HG02678 (cell line): ENCODE measurements around the gene PXDN.
"Not testable (repeated sequence)": the region's sequence is repeated elsewhere in the genome, so short reads cannot be mapped to it uniquely, and the experiment has no call there.

Experiments
- ATAC-seq: cut with Tn5 transposase; IDR thresholded peaks from one replicate; pipeline ENCODE4 v1.9.1; 2021; ENCODE audit warnings: mild to moderate bottlenecking, moderate library complexity; ENCODE audit not compliant: unreplicated experiment

PXDN gene

DNA sequence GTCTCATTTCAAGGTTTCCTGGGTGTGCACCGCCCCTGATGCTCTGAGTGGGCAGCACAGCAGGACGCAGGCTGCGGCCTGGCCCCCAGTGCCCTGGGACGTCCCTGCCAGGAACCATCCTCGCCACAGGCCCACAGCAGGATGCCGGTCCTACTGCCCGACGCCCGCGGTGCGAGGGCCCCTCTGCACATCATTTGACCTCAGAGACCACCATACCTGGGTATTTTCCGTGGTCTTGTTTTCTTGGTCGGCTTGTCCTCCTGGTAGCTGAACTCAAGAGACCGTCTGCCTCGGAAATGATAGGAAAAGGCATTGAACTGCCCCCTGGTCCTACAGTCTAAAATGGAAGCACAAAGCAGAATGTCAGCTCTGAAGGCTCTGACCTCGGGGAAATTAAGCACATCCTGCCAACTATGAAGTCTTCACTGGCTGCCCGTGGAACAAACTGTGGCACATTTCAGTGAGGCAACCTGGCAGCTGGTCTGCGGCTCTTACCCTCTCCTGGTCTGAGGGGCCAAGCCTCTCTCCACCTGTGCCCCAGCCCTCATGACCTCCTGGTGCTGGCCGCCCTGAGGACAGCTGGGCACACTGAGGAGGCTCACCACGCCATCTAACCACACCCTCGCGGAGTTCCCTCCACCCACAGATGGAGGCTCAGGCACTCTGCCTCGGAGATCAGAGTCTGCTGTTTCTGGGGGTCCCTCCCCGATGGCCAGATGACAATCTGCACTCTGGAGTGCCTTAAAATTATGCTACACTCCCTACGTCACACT lies 105.0 kb downstream of the PXDN start:
- no peak for ATAC-seq

DNA sequence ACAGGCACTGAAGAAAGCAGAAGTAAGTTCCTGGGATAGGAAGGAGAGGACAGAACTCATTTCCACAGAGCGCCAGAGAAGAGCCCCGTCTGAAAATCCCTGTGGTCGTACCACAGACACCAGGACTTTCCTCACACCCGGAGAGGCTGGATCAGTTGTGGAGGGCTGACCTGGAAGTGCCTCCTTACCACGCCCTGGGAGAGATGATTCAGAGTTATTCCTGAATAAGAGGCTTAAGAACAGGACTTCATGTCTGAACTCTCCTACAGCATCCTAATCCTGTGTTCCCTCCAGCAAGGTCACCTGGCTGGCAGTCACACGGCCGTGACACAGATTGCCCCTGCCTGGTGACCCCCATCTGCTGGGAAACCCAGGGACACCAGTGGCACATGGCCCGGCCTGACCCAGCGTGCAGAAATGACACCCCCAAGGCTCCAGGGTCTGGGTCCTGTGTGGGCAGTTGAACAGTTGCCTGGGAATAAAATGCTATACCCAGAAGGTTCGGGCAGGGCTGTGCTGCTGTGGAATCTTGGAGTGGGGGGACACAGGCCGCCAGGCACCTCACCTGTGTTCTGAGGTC lies 105.9 kb downstream of the PXDN start:
- no peak for ATAC-seq

DNA sequence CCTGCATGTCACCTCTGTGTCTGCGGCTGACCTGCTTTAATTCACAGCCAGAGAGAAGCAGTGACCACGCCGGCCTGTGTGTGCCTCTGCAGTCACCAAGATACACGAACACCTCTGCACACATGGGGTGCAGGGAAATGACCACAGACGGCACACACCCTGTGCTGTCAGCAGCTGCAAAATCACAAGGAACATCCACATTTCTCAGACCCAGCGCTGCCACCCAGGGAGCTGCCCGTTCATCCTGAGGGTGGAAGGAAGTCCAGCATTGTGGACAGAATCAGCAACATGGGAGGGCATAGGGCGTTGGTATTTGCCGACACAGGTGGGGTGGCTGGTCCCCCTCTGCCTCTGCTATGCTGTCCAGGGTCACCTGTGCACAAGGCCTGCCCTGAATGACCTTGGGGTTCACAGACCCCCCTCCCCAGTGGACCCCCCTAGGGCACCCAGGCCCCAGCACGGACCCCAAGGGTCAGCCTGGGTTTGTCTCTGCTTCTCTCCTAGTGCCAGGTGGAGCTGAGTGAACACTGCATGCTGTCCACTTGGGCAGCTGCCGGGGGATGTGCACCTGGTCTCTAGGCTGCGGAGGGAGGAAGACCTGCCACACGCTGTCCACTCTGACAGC lies 107.4 kb downstream of the PXDN start:
- ATAC-seq, result no peak

DNA sequence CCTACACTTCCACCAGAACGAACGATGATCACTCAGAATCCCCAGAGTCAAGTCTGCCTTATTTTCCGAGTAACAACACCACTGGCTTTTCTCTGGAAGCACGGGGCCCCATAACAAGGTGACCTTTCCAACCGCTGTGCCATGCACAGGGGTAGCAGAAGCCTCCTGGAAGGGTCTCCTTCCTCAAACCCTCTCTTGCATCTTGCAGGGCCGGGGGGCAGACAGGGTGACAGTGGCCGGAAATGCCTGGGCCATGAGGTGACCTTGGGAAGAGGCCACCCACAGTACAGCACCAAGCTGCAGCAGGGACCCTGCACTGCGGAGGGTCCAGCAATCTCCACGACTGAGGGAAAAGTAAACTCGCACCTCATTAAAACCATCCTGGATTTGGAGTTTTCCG lies 108.5 kb downstream of the PXDN start:
- no peak for ATAC-seq

DNA sequence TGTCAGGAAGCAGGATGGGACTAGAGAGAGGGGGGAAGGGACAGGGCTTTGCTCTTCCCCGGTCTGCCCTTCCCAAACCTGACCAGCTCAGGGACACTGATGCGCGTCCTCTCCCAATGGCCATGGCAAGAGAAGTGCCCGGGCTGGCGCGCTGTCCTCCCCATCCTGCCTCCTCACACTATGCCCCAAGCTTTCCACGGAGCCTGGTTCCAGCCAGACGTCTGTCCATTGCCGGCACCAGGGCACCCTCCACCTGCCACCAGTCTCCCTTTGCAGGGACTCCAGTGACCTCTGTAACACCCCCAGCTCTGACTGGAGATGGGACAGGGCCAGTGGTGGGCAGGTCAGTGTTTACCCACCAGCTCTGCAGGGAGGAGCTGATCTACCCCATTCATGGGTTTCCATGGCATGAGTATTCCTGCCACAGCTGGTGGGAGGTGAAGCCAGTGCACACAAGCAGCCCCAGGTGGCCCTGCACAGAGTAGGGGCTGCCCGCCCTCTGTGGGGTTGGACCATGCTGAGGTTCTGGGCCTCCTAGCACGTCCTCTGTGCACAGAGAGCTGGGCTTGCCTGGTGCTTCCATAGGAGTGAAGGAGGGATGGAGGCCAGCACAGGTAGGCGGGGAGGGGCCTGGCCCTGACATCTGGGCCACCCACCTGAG lies 109.5 kb downstream of the PXDN start:
- ATAC-seq, result no peak

DNA sequence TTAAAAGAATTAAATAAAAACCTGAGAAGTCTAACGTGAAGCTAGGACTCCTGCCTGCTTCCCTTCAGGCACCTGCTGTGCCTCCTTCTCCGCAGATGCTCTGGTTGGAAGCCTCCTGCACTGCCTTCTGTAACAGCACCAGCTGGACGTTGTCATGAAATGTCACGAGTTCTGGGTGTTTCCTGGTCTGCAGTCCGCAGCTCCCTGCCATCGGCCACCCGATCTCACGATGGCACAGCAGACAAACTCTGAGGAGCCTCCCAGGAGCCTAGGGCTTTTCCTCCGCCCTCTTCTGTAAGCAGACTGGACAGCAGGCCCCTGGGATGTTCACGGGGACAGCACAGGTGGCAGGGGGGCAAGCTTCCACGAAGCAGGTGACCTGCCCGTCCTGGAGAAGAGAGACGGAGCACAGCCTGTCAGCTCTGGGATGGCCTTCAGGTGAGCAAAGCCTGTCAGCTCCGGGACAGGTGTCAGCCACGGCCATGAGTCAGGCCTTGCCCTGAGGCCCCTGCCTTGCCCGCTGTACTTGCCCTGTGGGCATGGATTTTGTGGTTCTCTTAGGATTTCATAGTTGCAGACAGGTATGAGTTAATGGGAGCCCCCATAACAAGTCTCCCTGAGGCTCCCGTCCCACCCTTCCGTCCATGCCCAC lies 110.3 kb downstream of the PXDN start:
- no peak for ATAC-seq

DNA sequence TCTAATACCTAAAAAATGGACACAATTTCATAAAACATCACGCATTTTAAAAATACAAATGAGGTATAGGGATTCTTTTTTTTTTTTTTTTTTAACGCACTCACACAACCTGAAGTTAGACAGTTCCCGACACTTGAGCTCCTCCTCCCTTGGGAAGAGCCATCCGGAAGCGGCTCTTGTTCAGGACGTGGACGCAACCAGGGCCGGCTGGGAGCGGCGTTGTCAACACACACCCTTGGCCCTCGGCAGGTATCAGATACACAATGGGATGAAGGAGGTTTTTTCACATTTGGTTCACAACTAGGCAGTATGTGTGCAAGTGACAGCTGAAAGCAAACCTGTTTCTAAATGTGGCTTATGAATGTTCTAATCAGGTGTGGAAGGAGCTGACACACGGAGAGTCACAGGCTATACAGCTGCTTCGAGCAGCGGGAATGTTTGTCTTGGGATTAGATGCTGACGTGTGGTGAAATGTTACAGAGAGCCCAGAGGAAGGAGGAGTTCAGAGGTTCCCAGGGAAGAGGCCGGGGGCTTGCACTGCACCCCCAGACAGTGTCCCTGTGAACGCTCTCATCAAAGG lies 111.1 kb downstream of the PXDN start:
- ATAC-seq, result no peak

DNA sequence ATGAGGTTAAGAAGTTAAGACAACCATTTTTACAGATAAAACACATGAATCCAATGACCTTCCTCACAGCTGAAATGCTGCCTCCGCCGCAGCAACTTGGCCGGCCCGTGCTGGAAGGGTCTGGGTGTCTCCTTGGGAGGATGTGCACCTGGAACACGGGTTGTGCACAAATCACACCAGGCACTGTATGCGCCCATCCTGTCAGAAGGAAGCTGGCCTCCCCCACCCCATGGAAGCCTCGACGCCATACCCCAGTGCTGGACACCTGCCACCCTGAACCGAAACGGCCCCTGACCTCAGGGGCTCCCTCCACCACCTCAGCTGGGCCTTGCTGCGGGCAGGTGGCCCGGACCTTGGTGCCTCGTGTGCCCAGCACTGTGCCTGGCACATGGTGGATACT lies 111.8 kb downstream of the PXDN start:
- no peak for ATAC-seq

DNA sequence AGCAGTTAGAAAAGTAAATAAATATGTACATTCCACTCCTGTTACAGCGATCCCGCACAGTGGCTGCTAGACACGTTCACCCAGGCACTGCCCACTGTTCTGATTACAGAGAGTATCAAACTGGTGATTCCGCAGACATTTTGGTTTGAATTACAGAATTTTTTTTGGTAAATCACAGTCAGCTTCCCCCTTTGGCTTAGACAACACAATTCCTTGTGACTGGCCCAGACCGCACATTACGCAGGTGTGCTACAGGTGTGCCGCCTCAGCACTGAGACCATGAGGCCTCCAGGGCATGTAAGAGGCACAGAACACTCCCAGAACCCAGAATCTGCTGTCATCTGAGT lies 112.3 kb downstream of the PXDN start:
- ATAC-seq, result no peak

DNA sequence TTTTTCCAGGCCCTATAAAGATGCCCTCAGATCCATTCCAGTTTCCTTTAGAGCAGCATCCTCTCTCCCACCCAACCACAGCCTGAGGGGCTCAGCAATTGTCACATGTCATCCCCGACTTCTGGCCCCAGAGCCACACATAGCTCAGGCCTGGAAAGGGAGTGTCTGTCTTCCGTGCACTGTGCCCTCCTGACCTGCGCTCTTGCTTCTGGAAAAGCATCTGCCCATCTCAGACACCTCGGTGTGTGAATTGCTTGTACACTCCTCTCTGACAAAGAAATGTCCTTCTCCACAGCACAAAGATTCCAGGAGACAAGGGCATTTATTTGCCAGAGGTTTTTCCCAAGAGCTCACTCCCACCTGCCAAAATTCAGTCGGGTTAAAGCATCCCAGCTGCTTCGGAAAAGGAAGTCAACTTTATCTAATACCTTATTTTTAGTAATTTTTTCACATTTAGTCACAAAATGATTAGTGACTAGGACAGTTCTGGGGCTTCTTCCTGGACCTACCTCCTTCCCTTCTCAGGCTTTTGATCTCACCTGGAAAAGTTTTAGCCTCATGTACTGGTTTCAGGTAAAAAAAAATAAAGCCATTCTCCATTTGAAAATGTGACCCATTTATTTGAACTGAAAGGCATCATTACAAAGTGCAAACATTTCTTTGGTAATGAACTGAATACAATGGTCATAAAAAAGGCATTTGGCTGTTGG lies 112.9 kb downstream of the PXDN start:
- no peak for ATAC-seq

DNA sequence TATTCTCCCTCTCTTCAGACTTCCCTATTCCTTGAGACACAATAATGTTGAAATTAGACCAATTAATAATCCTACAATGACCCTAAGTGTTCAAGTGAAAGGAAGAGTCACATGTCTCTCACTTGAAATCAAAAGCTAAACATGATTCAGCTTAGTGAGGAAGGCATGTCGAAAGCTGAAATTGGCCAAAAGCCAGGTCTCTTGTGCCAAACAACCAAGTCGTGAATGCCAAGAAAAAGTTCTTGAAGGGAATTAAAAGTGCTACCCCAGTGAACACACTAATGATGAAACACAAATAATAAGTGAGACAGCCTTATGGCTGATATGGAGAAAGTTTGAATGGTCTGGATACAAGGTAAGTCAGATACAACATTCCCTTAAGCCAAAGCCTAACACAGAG lies 115.4 kb downstream of the PXDN start:
- ATAC-seq, result no peak

DNA sequence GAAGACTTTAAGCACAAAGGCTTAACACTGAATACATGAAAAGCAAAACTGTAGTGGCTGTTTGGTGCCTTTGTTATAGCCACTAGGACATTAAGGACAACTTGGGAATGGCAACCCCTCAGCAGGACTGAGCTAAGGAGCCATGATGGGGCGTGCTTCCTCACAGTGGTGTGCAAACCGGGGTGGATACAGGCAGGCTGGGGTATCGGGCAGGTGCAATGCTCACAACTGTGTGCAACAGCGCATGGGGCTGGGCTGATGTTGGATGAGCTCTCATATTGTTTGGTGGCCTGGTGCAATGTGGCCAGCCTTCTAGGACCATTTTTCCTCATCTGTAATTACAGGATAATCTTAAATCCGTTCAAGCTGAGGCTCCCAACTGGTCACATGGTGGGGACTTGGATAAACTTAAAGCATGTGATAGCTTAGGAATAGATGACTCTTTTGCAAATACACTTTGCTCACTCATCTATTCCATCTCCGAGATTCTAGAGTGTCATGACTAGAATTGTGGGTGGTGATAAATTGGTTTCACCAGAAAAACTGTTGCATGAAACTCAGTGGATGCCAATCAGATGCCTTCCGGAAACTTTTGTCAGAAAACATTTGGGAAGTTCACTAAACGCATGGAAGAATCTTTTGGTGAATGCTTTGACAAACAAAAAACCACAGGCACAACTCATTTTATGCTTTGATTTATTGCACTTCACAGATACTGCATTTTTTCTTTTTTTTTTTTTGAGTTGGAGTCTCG lies 116.5 kb downstream of the PXDN start:
- no peak for ATAC-seq

DNA sequence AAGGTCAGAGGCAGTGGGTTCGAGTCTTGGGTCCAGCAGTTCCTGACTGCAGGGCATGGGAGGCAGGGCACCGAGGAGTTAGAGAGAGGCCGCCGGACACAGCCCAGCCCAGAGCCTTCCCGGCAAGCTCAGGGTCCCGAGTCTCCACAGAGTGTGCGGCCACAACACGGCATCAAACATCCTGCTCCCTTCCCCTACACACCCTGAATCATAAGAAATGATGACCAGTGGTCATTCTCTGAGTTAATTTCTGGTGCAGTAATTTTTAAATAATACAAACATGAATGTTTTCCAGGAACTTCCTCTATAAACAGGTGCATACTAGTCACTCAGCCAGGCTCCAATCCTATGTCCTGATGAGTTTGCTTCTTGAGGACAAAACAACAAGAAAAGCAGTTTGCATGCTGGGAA lies 118.0 kb downstream of the PXDN start:
- ATAC-seq, result no peak

DNA sequence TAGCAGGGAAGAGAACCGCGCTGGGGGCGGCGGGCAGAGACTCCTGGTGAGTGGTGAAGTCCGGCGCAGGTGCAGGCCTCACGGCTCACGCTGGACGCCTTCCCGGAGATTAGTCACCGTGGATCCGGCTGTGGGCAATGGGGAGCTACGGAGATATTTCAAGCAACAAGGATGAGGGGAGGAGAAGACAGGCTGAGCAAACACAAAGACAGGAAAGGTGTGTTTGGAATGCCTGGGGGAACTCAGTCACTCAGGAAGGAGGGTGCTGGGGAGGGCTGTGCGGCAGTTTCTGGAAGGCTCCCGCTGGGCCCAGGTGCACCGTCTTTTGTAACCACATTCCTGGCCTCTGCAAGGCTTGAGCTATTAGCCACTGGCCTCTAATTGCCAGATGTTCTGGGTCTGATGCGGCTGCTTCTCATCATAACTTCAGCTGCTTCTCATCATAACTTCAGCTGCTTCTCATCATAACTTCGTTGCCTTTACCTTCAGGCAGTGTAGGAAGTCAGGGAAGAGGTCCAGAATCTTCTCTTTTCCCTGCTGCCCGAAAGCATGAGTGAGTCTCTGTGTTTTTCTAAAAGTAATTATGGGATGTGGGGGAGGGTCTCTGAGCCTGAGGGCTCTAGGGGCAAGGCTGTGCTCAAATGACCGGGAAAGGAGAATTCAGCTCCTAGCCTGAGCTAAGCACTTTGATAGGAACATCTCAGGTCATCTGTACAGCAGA lies 118.9 kb downstream of the PXDN start:
- no peak for ATAC-seq

DNA sequence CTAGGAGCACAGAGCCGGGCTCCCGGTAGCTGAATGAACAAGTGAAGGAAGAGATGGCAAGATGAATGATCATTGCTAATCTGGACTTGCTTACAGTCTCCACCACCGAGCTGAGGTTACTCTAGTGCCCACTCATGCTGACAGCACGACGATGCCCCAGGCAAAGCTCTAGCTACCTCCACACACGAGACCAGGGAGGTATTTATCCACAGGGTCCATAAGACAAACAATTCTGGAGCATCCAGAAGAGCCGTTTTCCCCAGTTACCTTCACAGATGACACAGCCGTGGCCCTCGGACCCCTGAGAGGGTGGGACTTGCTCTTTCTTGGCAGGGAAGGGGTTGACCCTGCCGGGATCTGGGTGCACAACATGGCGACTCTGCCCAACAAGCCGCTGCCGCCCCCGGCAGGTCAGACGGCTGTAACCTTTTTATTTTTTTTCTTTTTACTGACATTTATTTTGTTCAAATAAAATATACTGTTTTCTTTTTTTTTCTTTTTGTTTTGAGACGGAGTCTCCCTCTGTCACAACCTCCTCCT lies 120.3 kb downstream of the PXDN start:
- ATAC-seq, result no peak

DNA sequence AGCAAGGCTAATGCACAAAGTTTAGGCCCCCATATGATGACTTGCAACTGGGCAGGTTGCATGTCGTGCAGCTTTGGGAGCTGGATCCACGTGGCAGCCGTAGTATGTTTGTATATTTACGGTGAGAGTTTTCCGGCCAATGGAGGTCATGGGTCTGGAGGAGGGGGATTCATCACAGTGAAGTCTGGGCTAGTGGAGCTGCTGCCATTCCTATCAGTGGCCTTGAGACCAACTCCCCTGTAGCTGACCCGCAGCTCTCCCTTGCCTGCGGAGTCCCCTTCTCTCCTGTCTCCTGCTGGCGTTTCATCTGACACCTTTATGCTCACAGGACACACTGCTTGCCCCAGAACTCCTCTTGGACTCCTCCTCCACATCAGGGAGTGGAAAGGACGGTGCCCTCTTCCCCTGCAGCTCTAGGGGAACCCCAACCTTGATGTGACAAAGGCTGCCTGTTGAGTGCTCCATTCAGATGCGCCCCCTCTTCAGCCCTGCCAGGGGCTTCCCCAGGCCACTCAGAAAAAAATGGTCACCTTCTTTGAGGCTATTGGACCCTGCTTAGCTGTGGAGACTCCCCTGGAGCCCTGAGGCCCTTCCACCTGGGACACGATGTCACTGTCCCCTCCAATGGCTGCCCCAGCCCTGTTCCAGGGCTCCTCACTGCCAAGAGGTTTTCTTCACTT lies 121.7 kb downstream of the PXDN start:
- ATAC-seq, result no peak

DNA sequence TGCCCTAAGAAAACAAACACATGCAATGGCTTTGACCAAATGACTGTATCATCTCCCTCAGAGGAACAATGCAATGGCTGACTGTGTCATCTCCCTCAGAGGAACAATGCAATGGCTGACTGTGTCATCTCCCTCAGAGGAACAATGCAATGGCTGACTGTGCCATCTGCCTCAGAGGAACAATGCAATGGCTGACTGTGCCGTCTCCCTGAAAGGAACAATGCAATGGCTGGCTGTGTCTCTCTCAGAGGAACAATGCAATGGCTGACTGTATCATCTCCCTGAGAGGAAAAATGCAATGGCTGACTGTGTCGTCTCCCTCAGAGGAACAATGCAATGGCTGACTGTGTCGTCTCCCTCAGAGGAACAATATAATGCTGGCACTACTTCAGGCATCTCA lies 122.3 kb downstream of the PXDN start:
- ATAC-seq, result not testable (repeated sequence)

DNA sequence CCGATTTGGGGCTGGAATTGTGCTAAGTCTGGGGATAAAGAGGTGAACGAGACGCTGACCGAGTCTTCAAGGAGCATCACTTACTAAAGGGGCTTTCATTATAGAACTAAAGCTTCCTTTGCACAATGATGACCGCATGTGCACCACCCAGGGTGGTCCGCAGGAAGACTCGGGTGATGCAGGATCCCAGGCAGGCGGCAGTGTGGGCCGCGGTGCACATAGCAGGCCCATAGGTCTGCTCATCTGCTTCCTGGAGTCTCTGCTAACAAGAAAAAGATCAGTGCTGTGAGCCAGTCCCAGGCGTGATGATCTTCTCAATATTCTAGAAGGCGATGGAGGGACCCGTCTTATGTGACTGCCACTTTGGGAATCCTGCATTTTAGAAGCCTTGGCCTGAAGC lies 122.8 kb downstream of the PXDN start:
- no peak for ATAC-seq
